Dermis blood vessel endothelial cell (primary cell): ENCODE measurements around the gene URGCP. TPM values are rescaled to one million over a fixed set of nuclear protein-coding genes. Genes with fewer than 3 reads are reported as not detected.
"Not testable (repeated sequence)": the region's sequence is repeated elsewhere in the genome, so short reads cannot be mapped to it uniquely, and the experiment has no call there.

Experiments
- DNase-seq: peaks from one replicate; pipeline ENCODE4 v3.0.0; 2010
- total RNA-seq: library from RNA; depleted of rRNA; stranded (reverse); fragments of >200 nt; gene quantifications from 2 replicates; pipeline ENCODE4 v1.2.3, GENCODE V29; 2014

The URGCP gene
- total RNA-seq, 1 donor from 2014 or later: 34.2 TPM

DNA sequence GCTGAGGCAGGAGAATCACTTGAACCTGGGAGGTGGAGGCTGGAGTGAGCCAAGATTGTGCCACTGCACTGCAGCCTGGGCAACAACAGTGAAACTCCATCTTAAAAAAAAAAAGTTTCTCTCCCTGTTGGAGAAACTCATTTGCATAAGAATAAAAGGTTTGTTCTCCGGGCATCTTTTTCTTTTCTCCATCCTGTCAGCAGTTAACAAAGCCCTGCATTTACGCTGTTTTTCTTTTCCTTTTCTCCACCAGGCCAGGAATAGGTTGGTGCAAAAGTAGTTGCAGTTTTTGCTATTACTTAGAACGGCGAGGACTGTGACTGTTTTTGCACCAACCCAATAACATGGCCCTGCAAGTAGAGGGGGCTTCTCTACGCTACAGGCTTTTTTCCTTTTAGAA, 9.5 kb upstream of the URGCP start:
- no peak for DNase-seq

DNA sequence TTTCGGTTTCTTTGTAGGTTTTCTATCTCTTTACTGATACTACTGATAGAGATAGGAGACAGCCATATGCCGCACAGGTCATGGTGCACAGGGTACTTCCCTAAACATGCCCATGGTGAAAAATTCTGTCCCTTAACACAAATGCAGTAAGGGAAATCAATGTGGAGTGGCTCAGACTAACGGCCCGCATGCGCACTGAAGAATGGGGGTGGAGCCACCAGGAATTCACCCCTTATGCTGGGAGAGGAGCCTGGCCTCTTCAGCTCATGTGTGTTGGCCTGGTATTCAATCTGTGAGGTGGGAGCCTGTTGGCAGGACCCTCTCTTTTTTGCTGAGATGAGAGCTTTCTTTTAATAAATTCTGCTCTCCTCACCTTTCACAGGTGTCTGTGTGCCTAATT, 8.4 kb upstream of the URGCP start:
- no peak for DNase-seq

GRCh38 chr7:43905956-43906330, 453 bp downstream of the URGCP start:
- peak; percentile 60 for DNase-seq

- peak; percentile 26 for DNase-seq
These were observed 1.0 kb downstream of the URGCP start for GRCh38 chr7:43905209-43905946.

GRCh38 chr7:43904533-43905208, 1.7 kb downstream of the URGCP start:
- DNase-seq: no peak

- DNase-seq: no peak
These were observed 3.8 kb downstream of the URGCP start for GRCh38 chr7:43902542-43903054.

- DNase-seq: not testable (repeated sequence)
These were observed 7.8 kb downstream of the URGCP start for GRCh38 chr7:43898571-43898970.

DNA sequence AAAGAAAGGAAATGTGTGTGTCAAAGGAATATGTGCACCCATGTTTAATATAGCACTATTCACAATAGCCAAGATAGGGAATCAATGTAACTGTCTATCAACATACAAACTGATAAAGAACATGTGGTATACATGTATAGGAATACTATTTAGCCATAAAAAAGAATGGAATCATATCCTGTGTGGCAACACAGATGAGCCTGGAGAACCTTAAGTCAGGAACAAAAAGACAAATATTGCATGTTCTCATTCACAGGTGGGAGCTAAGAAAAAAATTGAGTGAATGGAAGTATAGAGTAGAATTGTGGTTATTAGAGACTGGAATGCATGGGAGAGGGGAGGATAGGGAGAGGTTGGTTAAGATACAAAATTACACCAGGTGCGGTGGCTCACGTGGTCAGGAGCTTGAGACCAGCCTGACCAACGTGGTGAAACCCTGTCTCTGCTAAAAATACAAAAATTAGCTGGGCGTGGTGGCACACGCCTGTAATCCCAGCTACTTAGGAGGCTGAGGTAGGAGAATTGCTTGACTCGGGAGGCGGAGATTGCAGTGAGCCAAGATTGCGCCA, 10.5 kb downstream of the URGCP start:
- DNase-seq: no peak

GRCh38 chr7:43891069-43891955, 15.1 kb downstream of the URGCP start:
- DNase-seq: no peak

DNA sequence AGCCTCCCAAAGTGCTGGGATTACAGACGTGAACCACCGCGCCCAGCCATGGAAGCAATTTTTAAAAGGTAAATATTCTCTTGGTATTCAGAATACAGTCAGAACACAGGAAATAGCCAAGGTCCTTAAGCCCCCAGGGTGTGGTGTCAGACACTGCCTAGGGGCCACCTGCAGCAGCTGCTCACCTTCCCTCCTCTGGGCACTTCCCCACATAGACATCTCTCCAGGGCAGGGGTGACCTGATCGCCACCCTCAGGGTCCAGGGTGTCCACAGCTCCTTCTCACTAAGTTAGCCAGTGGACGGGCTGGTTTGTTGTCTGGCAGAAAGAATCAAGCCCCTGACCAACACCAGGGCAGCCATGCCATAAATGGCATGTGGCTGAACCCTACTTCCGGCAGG, 15.9 kb downstream of the URGCP start:
- DNase-seq: no peak

GRCh38 chr7:43888993-43889945, 17.1 kb downstream of the URGCP start:
- no peak for DNase-seq

GRCh38 chr7:43884617-43885016, 21.8 kb downstream of the URGCP start:
- DNase-seq: no peak

DNA sequence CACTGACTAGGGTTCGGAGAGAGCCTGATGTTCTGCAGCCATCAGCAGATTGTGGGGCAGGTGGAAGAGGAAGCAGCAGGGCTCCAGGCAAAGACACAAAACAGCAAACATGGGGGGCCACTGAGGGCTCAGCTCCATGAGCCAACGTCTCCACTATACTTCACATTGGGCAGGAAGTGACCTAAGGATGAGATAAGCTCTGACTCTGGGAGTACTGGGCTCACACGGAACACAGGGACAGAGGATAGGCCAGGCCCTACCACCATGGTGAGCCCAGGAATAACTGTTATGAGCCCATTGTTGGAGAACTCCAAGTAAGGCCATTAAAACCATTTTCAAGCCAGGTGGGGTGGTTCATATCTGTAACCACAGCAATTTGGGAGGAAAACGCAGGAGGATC, 22.2 kb downstream of the URGCP start:
- peak; percentile 26 for DNase-seq

DNA sequence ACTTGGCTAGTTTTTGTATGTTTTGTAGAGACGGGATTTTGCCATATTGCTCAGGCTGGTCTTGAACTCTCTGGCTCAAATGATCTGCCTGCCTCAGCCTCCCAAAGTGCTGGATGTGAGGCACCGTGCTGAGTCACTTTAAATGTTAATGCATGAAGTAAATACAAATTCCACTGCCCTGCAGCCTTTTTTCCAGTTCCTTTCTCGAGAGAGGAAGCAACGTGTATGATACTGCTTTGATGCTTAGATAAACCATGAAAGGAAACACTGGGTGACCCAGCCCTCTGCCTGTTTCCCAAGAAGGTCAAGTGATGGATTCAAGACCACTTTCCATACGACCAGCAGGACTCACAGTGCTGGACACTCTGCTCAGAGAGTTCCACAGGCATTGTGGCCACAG, 25.8 kb downstream of the URGCP start:
- DNase-seq: peak; percentile 84

- peak; percentile 84 for DNase-seq
These were observed 26.9 kb downstream of the URGCP start for GRCh38 chr7:43879477-43879876.

- peak; percentile 79 for DNase-seq
These were observed 27.5 kb downstream of the URGCP start for GRCh38 chr7:43878867-43879266.

GRCh38 chr7:43877968-43878864, 28.2 kb downstream of the URGCP start:
- DNase-seq: no peak

GRCh38 chr7:43876976-43877745, 29.2 kb downstream of the URGCP start:
- no peak for DNase-seq

GRCh38 chr7:43876241-43876640, 30.2 kb downstream of the URGCP start:
- DNase-seq: no peak

- DNase-seq: no peak
These were observed 33.1 kb downstream of the URGCP start for GRCh38 chr7:43873300-43873699.
